Naive thymus-derived CD4-positive, alpha-beta T cell (primary cell): ENCODE measurements around the gene PTPRM. TPM values are rescaled to one million over a fixed set of nuclear protein-coding genes. Genes with fewer than 3 reads are reported as not detected.
A peak's percentile ranks its signal among the peaks of the same experiment; 100 is the strongest.

Experiments used
- ATAC-seq: fragments of 150-1000 bp; cut with Tn5 transposase; 2 replicates; pipeline ENCODE4 v1.10.0; 2021; ENCODE audit warnings: mild to moderate bottlenecking, moderate library complexity
- CTCF ChIA-PET: fragments of 350-600 bp; sonication (Branson Sonifier 250); formaldehyde crosslinking; loops from one replicate; lab custom pipeline; 2021; ENCODE audit warnings: antibody characterized with exemption; lab: Charles Lee
- POLR2A ChIA-PET: fragments of 350-600 bp; sonication (Branson Sonifier 250); formaldehyde crosslinking; loops from one replicate; lab custom pipeline; 2021; ENCODE audit warnings: antibody characterized with exemption, inconsistent platforms; lab: Charles Lee
- DNase-seq, 9 donors: peaks; one replicate each; pipeline versions ENCODE4 v3.0.0 to v3.0.0-alpha.2; 2020 to 2022; ENCODE audit warnings: mixed read lengths in 1 of 9
- H3K27ac ChIP-seq: one replicate; pipeline ENCODE4 v1.7.0; 2013; ENCODE audit warnings: mild to moderate bottlenecking, low read depth, low read length, moderate library complexity
- H3K27me3 ChIP-seq, 2 donors: one replicate each; pipeline ENCODE4 v1.7.0; 2013; ENCODE audit warnings: low read length in 2 of 2, mild to moderate bottlenecking in 2 of 2, moderate library complexity in 2 of 2; ENCODE audit not compliant: control insufficient read depth in 2 of 2, insufficient read depth in 2 of 2
- H3K36me3 ChIP-seq, 3 experiments: 1 replicate in 2 of 3; 2 replicates in 1 of 3; pipeline ENCODE4 v1.7.0; 2013; ENCODE audit warnings: low read length in 3 of 3, mild to moderate bottlenecking in 3 of 3, moderate library complexity in 1 of 3; ENCODE audit not compliant: insufficient read depth in 3 of 3, control insufficient read depth in 2 of 3
- H3K4me1 ChIP-seq, 2 donors: one replicate each; pipeline ENCODE4 v1.7.0; 2013; ENCODE audit warnings: low read length in 2 of 2, mild to moderate bottlenecking in 2 of 2, moderate library complexity in 1 of 2; ENCODE audit not compliant: control insufficient read depth in 2 of 2, insufficient read depth in 2 of 2
- H3K4me3 ChIP-seq: 2 replicates; pipeline ENCODE4 v1.7.0; 2013; ENCODE audit warnings: mild to moderate bottlenecking, low read length
- H3K9me3 ChIP-seq, 3 experiments: 1 replicate in 2 of 3; 2 replicates in 1 of 3; pipeline ENCODE4 v1.7.0; 2013; ENCODE audit warnings: low read length in 3 of 3; ENCODE audit not compliant: control insufficient read depth in 2 of 3
- H3K27ac Mint-ChIP-seq, 9 donors: one replicate each; pipeline ENCODE4 v1.8.0; 2020 to 2022; ENCODE audit warnings: mixed read lengths in 9 of 9, mild to moderate bottlenecking in 8 of 9, moderate library complexity in 5 of 9, inconsistent platforms in 2 of 9
- H3K27me3 Mint-ChIP-seq, 5 donors: one replicate each; pipeline ENCODE4 v1.8.0; 2021 to 2022; ENCODE audit warnings: mixed read lengths in 5 of 5, mild to moderate bottlenecking in 1 of 5
- H3K36me3 Mint-ChIP-seq, 5 donors: one replicate each; pipeline ENCODE4 v1.8.0; 2020 to 2022; ENCODE audit warnings: mixed read lengths in 5 of 5, mild to moderate bottlenecking in 3 of 5, inconsistent platforms in 1 of 5
- H3K4me1 Mint-ChIP-seq, 7 donors: one replicate each; pipeline ENCODE4 v1.8.0; 2020 to 2022; ENCODE audit warnings: mixed read lengths in 7 of 7, mild to moderate bottlenecking in 3 of 7, inconsistent platforms in 1 of 7
- H3K4me3 Mint-ChIP-seq, 10 donors: one replicate each; pipeline ENCODE4 v1.8.0; 2020 to 2022; ENCODE audit warnings: mild to moderate bottlenecking in 10 of 10, mixed read lengths in 10 of 10, moderate library complexity in 6 of 10, inconsistent platforms in 2 of 10
- H3K9me3 Mint-ChIP-seq, 11 donors: one replicate each; pipeline ENCODE4 v1.8.0; 2020 to 2022; ENCODE audit warnings: mixed read lengths in 11 of 11, mild to moderate bottlenecking in 4 of 11, inconsistent platforms in 1 of 11, moderate library complexity in 1 of 11
- intact Hi-C, 2 donors: fragments of 100-400 bp; cut with micrococcal nuclease; formaldehyde crosslinking; loops; one replicate each; pipeline ENCODE4 v1.15.1; 2023
- polyA plus RNA-seq, 2 donors: library from polyadenylated mRNA; unstranded; fragments of 300-500 nt; fragmentation: Illumina TruSeq; gene quantifications; one replicate each; pipeline ENCODE4 v1.2.3, GENCODE V29; 2021
- total RNA-seq, 6 experiments: library from RNA in 5 of 6; stranded (reverse) in 5 of 6; gene quantifications; 1 replicate in 5 of 6; 2 replicates in 1 of 6; pipeline ENCODE4 v1.2.3 and lab custom pipeline; 2021 to 2026

PTPRM gene
- total and polyA plus RNA-seq, 7 experiments from 2014 or later, result 3.8 to 21.2 (median 8.4) TPM

GRCh38 chr18:8261651-8262091 is 694.6 kb downstream of the PTPRM start:
- Histone ChIP-seq H3K9me3 (no peaks in the 10 kb centered on the region), H3K27ac (no peak overlapping the region), H3K36me3 (no peaks in the 10 kb centered on the region), H3K27me3 (no peaks in the 10 kb centered on the region), H3K4me1 (no peaks in the 10 kb centered on the region), H3K4me3 (no peak overlapping the region)
- ChIA-PET CTCF (no interaction called here), POLR2A (no interaction called here)
- intact Hi-C loops, result no loop called here
- Mint-ChIP-seq H3K27ac (no peak overlapping the region), H3K4me1 (no peaks in the 10 kb centered on the region), H3K9me3 (peaks cover 0 to 14% (median 0%) of the 10 kb centered on the region in 11 donors), H3K4me3 (no peak overlapping the region), H3K36me3 (peaks cover 0 to 20% (median 13%) of the 10 kb centered on the region in 5 donors), H3K27me3 (peaks cover 0 to 13% (median 0%) of the 10 kb centered on the region in 5 donors)
- DNase-seq (no peak), ATAC-seq (no peak)

- intact Hi-C loops, result no loop called here
- Mint-ChIP-seq H3K9me3 (peaks cover 0 to 10% (median 0%) of the 10 kb centered on the region in 11 donors), H3K27ac (no peak overlapping the region), H3K4me3 (no peak overlapping the region), H3K27me3 (peaks cover 0 to 13% (median 0%) of the 10 kb centered on the region in 5 donors), H3K4me1 (no peaks in the 10 kb centered on the region), H3K36me3 (peaks cover 0 to 20% (median 13%) of the 10 kb centered on the region in 5 donors)
- Histone ChIP-seq H3K9me3 (no peaks in the 10 kb centered on the region), H3K36me3 (no peaks in the 10 kb centered on the region), H3K27me3 (no peaks in the 10 kb centered on the region), H3K4me1 (no peaks in the 10 kb centered on the region), H3K4me3 (no peak overlapping the region), H3K27ac (no peak overlapping the region)
- no peak for DNase-seq
- no peak for ATAC-seq
- ChIA-PET POLR2A (no interaction called here), CTCF (no interaction called here)
Observed at GRCh38 chr18:8262221-8262620, 695.1 kb downstream of the PTPRM start.

GRCh38 chr18:8264116-8264515 is 697.0 kb downstream of the PTPRM start:
- Mint-ChIP-seq H3K4me3 (no peak overlapping the region), H3K27me3 (peaks cover 0 to 13% (median 0%) of the 10 kb centered on the region in 5 donors), H3K27ac (peak overlapping the region in 1 of 9 donors; percentile 12), H3K4me1 (no peaks in the 10 kb centered on the region), H3K36me3 (peaks cover 0 to 20% (median 13%) of the 10 kb centered on the region in 5 donors), H3K9me3 (peaks cover 0 to 8% (median 0%) of the 10 kb centered on the region in 11 donors)
- ChIA-PET POLR2A (no interaction called here), CTCF (no interaction called here)
- Histone ChIP-seq H3K27me3 (no peaks in the 10 kb centered on the region), H3K36me3 (no peaks in the 10 kb centered on the region), H3K4me1 (no peaks in the 10 kb centered on the region), H3K27ac (no peak overlapping the region), H3K9me3 (no peaks in the 10 kb centered on the region), H3K4me3 (no peak overlapping the region)
- ATAC-seq (no peak), DNase-seq (no peak)
- intact Hi-C loops, result no loop called here

- no peak overlapping the region for H3K4me3 ChIP-seq
- ATAC-seq (no peak), DNase-seq (no peak)
- ChIA-PET POLR2A (no interaction called here), CTCF (no interaction called here)
- H3K9me3 Mint-ChIP-seq, result peaks cover 0 to 8% (median 0%) of the 10 kb centered on the region in 11 donors
- H3K4me3 Mint-ChIP-seq, result no peak overlapping the region
- no peaks in the 10 kb centered on the region for H3K4me1 Mint-ChIP-seq
- no peaks in the 10 kb centered on the region for H3K9me3 ChIP-seq
- no peak overlapping the region for H3K27ac Mint-ChIP-seq
- peaks cover 0 to 13% (median 0%) of the 10 kb centered on the region in 5 donors for H3K27me3 Mint-ChIP-seq
- no peaks in the 10 kb centered on the region for H3K4me1 ChIP-seq
- H3K36me3 ChIP-seq, result no peaks in the 10 kb centered on the region
- peaks cover 0 to 20% (median 13%) of the 10 kb centered on the region in 5 donors for H3K36me3 Mint-ChIP-seq
- intact Hi-C loops, result no loop called here
- no peaks in the 10 kb centered on the region for H3K27me3 ChIP-seq
- no peak overlapping the region for H3K27ac ChIP-seq
Observed at GRCh38 chr18:8264861-8265411, 697.8 kb downstream of the PTPRM start.

GRCh38 chr18:8272254-8272653 is 705.1 kb downstream of the PTPRM start:
- Mint-ChIP-seq H3K27ac (no peak overlapping the region), H3K4me1 (no peaks in the 10 kb centered on the region), H3K4me3 (no peak overlapping the region), H3K36me3 (no peaks in the 10 kb centered on the region), H3K27me3 (peaks cover 0 to 7% (median 0%) of the 10 kb centered on the region in 5 donors), H3K9me3 (peaks cover 0 to 5% (median 0%) of the 10 kb centered on the region in 11 donors)
- H3K27me3 ChIP-seq, result no peaks in the 10 kb centered on the region
- DNase-seq, result no peak
- H3K4me1 ChIP-seq, result no peaks in the 10 kb centered on the region
- no peak overlapping the region for H3K4me3 ChIP-seq
- POLR2A ChIA-PET, result no interaction called here
- CTCF ChIA-PET, result no interaction called here
- H3K9me3 ChIP-seq, result no peaks in the 10 kb centered on the region
- H3K36me3 ChIP-seq, result no peaks in the 10 kb centered on the region
- no peak for ATAC-seq
- H3K27ac ChIP-seq, result no peak overlapping the region
- intact Hi-C loops, result no loop called here

GRCh38 chr18:8274370-8274769 is 707.3 kb downstream of the PTPRM start:
- Histone ChIP-seq H3K9me3 (no peaks in the 10 kb centered on the region), H3K27me3 (no peaks in the 10 kb centered on the region), H3K4me3 (no peak overlapping the region), H3K27ac (no peak overlapping the region), H3K36me3 (no peaks in the 10 kb centered on the region), H3K4me1 (no peaks in the 10 kb centered on the region)
- POLR2A ChIA-PET, result no interaction called here
- intact Hi-C loops, result no loop called here
- DNase-seq, result no peak
- no peak for ATAC-seq
- H3K27ac Mint-ChIP-seq, result no peak overlapping the region
- H3K9me3 Mint-ChIP-seq, result peaks cover 0 to 9% (median 0%) of the 10 kb centered on the region in 11 donors
- CTCF ChIA-PET, result no interaction called here
- peaks cover 0 to 7% (median 0%) of the 10 kb centered on the region in 5 donors for H3K27me3 Mint-ChIP-seq
- H3K4me3 Mint-ChIP-seq, result no peak overlapping the region
- no peaks in the 10 kb centered on the region for H3K36me3 Mint-ChIP-seq
- H3K4me1 Mint-ChIP-seq, result no peaks in the 10 kb centered on the region

- DNase-seq (no peak), ATAC-seq (no peak)
- Mint-ChIP-seq H3K4me3 (no peak overlapping the region), H3K4me1 (no peaks in the 10 kb centered on the region), H3K27me3 (peaks cover 0 to 7% (median 0%) of the 10 kb centered on the region in 5 donors), H3K36me3 (peaks cover 0 to 4% (median 0%) of the 10 kb centered on the region in 5 donors), H3K27ac (no peak overlapping the region), H3K9me3 (peaks cover 0 to 9% (median 0%) of the 10 kb centered on the region in 11 donors)
- Histone ChIP-seq H3K4me3 (no peak overlapping the region), H3K36me3 (no peaks in the 10 kb centered on the region), H3K4me1 (no peaks in the 10 kb centered on the region), H3K9me3 (no peaks in the 10 kb centered on the region), H3K27ac (no peak overlapping the region), H3K27me3 (no peaks in the 10 kb centered on the region)
- POLR2A ChIA-PET, result no interaction called here
- CTCF ChIA-PET, result no interaction called here
- intact Hi-C loops, result no loop called here
Observed at GRCh38 chr18:8276406-8276805, 709.3 kb downstream of the PTPRM start.
